NB4 (cell line): ENCODE results near the gene INF2.

ENCODE experiments used
- MAX ChIP-seq: IDR thresholded peaks from 2 replicates; pipeline ENCODE4 v1.6.1; 2011; ENCODE audit warnings: low read depth, low read length
- POLR2A ChIP-seq: IDR thresholded peaks from 2 replicates; pipeline ENCODE4 v1.6.1; 2011; ENCODE audit warnings: mild to moderate bottlenecking; ENCODE audit not compliant: insufficient read length; ENCODE audit errors: extremely low read depth

- TF ChIP-seq POLR2A (no peak), MAX (no peak)
Observed at GRCh38 chr14:104654119-104654518, 35.3 kb upstream of the INF2 start.
